GM10248 (cell line): Measurements from ENCODE around the gene EXOC3L2.
"Not testable (repeated sequence)": the region's sequence is repeated elsewhere in the genome, so short reads cannot be mapped to it uniquely, and the experiment has no call there.

Source experiments
- CTCF ChIA-PET: fragments of 300-600 bp; sonication (Branson Sonifier 250); formaldehyde crosslinking; extraction: SDS; loops from one replicate; lab custom pipeline; 2021; ENCODE audit warnings: antibody characterized with exemption; lab: Yijun Ruan, JAX
- POLR2A ChIA-PET: fragments of 350-650 bp; sonication (Branson Sonifier 250); formaldehyde crosslinking; extraction: SDS; loops from one replicate; lab custom pipeline; 2020; ENCODE audit warnings: antibody characterized with exemption; lab: Yijun Ruan, JAX
- DNase-seq: peaks from one replicate; pipeline ENCODE4 v3.0.0; 2012; ENCODE audit errors: extremely low spot score
- TF ChIP-seq, protein P1 (sequence below): IDR thresholded peaks from 2 replicates; pipeline ENCODE4 v1.5.1; 2012; ENCODE audit warnings: mild to moderate bottlenecking, low read depth; ENCODE audit errors: extremely low read depth, missing control alignments, control extremely low read depth

Gene EXOC3L2

DNA sequence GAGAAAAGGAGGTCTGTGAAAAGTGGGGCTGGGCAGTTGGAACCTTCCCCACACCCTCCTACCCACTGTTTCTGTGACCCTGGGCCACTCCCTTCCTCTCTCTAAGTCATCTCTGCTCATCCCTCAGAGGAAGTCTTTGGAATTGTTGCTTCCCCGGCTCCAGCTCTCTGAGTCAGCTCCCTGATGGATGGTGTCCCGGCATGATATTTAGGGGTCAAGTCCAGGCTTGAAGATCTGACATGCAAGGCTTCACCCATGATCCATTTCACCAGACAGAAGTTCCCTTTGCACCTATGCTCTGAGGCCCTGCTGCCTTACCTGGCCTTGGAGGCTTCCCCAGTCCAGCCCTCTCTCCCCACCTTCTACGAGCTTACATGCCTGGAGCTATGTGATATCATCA lies 13.3 kb downstream of the EXOC3L2 start:
- no peak for DNase-seq
- TF ChIP-seq, protein P1, sequence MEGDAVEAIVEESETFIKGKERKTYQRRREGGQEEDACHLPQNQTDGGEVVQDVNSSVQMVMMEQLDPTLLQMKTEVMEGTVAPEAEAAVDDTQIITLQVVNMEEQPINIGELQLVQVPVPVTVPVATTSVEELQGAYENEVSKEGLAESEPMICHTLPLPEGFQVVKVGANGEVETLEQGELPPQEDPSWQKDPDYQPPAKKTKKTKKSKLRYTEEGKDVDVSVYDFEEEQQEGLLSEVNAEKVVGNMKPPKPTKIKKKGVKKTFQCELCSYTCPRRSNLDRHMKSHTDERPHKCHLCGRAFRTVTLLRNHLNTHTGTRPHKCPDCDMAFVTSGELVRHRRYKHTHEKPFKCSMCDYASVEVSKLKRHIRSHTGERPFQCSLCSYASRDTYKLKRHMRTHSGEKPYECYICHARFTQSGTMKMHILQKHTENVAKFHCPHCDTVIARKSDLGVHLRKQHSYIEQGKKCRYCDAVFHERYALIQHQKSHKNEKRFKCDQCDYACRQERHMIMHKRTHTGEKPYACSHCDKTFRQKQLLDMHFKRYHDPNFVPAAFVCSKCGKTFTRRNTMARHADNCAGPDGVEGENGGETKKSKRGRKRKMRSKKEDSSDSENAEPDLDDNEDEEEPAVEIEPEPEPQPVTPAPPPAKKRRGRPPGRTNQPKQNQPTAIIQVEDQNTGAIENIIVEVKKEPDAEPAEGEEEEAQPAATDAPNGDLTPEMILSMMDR = no peak
- CTCF ChIA-PET = interaction anchor here (1.1 kb wide), 1 partner anchor 17 kb away, joined by 3 read pairs; no protein-coding TSS in a partner anchor
- POLR2A ChIA-PET = no interaction called here

DNA sequence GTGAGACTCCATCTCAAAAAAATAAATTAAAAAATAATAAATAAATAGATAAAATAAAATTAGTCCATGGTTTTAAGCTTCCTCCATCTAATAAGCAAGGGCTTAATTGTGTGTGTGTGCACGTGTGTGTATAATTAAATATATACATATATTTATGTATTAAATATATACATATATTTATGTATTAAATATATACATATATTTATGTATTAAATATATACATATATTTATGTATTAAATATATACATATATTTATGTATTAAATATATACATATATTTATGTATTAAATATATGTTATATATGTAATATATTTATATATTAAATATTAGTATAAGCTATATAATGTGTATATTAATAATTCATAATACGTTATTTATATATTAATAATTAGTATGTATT lies 16.2 kb downstream of the EXOC3L2 start:
- POLR2A ChIA-PET, DNase-seq: not testable (repeated sequence)
- CTCF ChIA-PET = interaction anchor here (1.0 kb wide), 1 partner anchor 86 kb away, joined by 3 read pairs; no protein-coding TSS in a partner anchor

DNA sequence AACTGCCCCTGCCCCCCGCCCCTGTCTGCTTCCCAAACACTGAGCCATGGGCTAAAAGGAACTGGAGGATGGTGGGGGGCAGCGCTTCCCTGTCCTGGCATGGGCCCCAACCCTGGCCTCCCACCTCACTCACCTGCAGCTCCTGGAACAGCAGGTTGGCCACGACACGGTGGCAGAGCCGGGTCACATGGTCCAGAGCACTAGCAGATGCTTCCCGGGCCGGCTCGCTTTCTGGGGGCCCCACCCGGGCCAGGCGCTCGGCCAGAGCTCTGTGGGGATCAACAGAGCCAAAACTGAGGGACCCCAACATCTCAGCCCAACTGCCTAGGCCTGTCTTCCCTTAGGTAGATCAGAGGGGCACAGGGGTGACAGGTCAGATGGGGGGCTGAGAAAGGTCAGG lies 20.6 kb downstream of the EXOC3L2 start:
- CTCF ChIA-PET = interaction anchor here (1.1 to 2.1 kb wide), 2 partner anchors 18 to 22 kb away, joined by 3 to 5 read pairs; no protein-coding TSS in a partner anchor
- TF ChIP-seq, protein P1 = no peak
- DNase-seq = no peak
- POLR2A ChIA-PET = no interaction called here

DNA sequence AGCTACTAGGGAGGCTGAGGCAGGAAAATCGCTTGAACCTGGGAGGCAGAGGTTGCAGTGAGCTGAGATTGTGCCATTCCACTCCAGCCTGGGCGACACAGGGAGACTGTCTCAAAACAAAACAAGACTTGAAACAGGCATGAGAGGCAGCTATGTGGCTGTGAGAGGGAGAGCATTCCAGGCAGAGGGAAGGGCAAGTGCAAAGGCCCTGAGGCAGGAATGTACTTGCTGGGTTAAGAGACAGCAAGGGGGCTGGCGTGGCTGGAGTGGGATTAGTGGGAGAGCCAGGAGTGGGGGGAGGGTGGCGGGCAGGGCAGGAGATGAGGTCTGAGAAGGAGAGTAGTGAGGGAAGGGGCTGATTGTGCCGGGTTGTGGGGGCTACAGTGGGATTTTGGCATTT lies 21.3 kb downstream of the EXOC3L2 start:
- ChIA-PET CTCF (interaction anchor here (1.1 kb wide), 1 partner anchor 22 kb away, joined by 3 read pairs; no protein-coding TSS in a partner anchor), POLR2A (no interaction called here)
- TF ChIP-seq, protein P1 = no peak
- DNase-seq = no peak

DNA sequence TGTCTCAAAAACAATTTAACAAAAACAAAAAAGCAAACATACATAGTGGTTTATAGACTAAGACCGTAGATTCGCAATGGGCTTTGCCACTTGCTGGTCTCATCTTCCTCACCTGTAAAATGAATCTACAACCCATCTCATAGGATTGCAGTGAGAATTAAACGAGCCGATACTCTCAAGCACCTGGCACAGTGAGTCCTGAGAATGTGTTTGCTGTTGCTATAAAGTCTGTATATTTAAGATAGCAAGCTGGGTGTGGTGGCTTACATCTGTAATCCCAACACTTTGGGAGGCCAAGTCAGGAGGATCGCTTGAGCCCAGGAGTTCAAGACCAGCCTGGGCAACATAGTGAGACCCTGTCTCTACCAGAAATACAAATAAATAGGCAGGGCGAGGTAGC lies 22.5 kb downstream of the EXOC3L2 start:
- ChIA-PET CTCF (no interaction called here), POLR2A (no interaction called here)
- DNase-seq = no peak
- TF ChIP-seq, protein P1 = no peak

DNA sequence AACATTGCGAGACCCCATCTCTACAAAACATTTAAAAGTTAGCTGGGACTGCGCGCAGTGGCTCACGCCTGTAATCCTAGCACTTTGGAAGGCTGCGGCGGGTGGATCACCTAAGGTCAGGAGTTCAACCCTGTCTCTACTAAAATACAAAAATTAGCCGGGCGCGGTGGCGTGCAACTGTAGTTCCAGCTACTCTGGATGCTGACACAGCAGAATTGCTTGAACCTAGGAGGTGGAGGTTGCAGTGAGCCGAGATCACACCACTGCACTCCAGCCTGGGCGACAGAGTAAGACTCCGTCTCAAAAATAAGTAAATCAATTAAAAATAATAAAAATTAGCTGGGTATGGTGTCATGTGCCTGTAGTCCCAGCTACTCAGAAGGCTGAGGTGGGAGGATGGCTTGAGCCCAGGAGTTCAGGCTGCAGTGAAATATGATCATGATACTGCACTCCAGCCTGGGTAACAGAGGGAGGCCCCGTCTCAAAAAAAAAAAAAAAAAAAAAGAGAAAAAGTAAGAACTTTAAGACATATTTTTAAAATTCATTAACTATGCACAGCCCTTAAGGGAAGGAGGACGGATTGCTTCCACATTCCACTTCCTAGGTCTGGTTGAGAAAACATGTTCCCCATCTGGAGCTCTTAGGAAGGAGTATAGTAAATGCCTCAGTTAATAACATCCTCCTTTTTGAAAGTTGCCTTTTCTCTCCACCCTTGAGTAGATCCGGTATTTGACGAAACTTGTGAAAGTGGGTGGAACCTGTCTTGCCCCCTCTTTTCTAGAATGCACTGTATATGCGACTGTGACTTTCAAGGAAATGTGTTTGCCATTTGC lies 26.1 kb downstream of the EXOC3L2 start:
- DNase-seq = no peak
- ChIA-PET CTCF (no interaction called here), POLR2A (no interaction called here)
- TF ChIP-seq, protein P1 = no peak

DNA sequence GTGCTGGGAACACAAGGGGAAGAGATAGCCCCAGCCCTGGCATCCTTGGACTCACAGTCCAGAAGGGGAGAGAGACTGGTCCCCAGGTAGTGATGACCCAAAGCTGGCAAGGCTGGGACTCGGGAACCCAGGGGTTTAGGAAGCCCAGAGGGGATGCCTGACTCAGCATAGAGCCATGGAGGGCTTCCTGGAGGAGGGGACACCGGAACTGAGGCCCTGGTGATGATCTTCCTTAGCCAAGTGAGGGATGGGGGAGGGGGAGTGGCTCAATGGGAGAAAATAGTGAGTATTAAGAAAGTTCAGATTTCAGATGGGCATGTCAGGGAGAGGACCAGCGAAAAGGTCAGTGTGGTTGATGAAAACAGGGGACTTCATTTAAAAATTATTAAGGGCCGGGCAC lies 26.8 kb downstream of the EXOC3L2 start:
- ChIA-PET POLR2A (no interaction called here), CTCF (no interaction called here)
- DNase-seq = no peak
- TF ChIP-seq, protein P1 = no peak
